HEK293 (cell line): ENCODE results near the gene CDC14A.

Experiments
- GLI2 ChIP-seq: fragments of 450-650 bp; formaldehyde crosslinking; IDR thresholded peaks from 2 replicates; pipeline ENCODE4; 2017; ENCODE audit warnings: missing biosample characterization, missing genetic modification characterization, low read depth, borderline replicate concordance
- GLIS1 ChIP-seq: fragments of 450-650 bp; formaldehyde crosslinking; IDR thresholded peaks from 2 replicates; pipeline ENCODE4 v1.5.1; 2016; ENCODE audit warnings: missing biosample characterization, missing genetic modification characterization
- HOXC10 ChIP-seq: sonication (generic); formaldehyde crosslinking; IDR thresholded peaks from 2 replicates; pipeline ENCODE4 v1.8.1; 2023; ENCODE audit warnings: mild to moderate bottlenecking, missing genetic modification reagents
- HOXD13 ChIP-seq: sonication (generic); formaldehyde crosslinking; IDR thresholded peaks from 2 replicates; pipeline ENCODE4 v1.8.0; 2022; ENCODE audit warnings: missing genetic modification reagents, borderline replicate concordance
- KLF9 ChIP-seq: fragments of 450-650 bp; formaldehyde crosslinking; IDR thresholded peaks from 2 replicates; pipeline ENCODE4 v1.5.1; 2016; ENCODE audit warnings: missing biosample characterization, missing genetic modification characterization, low read depth
- MYNN ChIP-seq: fragments of 450-650 bp; formaldehyde crosslinking; IDR thresholded peaks from 2 replicates; pipeline ENCODE4 v1.5.1; 2016; ENCODE audit warnings: missing biosample characterization, missing genetic modification characterization, borderline replicate concordance
- PATZ1 ChIP-seq: fragments of 450-650 bp; formaldehyde crosslinking; IDR thresholded peaks from 2 replicates; pipeline ENCODE4 v1.5.1; 2016; ENCODE audit warnings: missing biosample characterization, missing genetic modification characterization
- REPIN1 ChIP-seq: fragments of 450-650 bp; formaldehyde crosslinking; IDR thresholded peaks from 2 replicates; pipeline ENCODE4 v1.5.1; 2017; ENCODE audit warnings: missing biosample characterization, missing genetic modification characterization, low read depth
- SETDB1 ChIP-seq: IDR thresholded peaks from one replicate; pipeline ENCODE4 v1.6.1; 2017; ENCODE audit warnings: mild to moderate bottlenecking, low read length, moderate library complexity, mixed read lengths; ENCODE audit not compliant: insufficient read length
- TSHZ1 ChIP-seq: fragments of 450-650 bp; formaldehyde crosslinking; IDR thresholded peaks from 2 replicates; pipeline ENCODE4 v1.5.1; 2016; ENCODE audit warnings: missing biosample characterization, missing genetic modification characterization, borderline replicate concordance
- YY2 ChIP-seq: fragments of 450-650 bp; formaldehyde crosslinking; IDR thresholded peaks from 2 replicates; pipeline ENCODE4 v1.5.1; 2016; ENCODE audit warnings: missing biosample characterization, missing genetic modification characterization
- ZBTB17 ChIP-seq: fragments of 450-650 bp; formaldehyde crosslinking; IDR thresholded peaks from 2 replicates; pipeline ENCODE4 v1.5.1; 2016; ENCODE audit warnings: missing biosample characterization, missing genetic modification characterization
- ZBTB7A ChIP-seq: fragments of 450-650 bp; formaldehyde crosslinking; IDR thresholded peaks from 2 replicates; pipeline ENCODE4 v1.5.1; 2016; ENCODE audit warnings: low read depth, missing biosample characterization, missing genetic modification characterization
- ZNF10 ChIP-seq: fragments of 450-650 bp; formaldehyde crosslinking; IDR thresholded peaks from 2 replicates; pipeline ENCODE4 v1.5.1; 2017; ENCODE audit warnings: missing biosample characterization, missing genetic modification characterization
- ZNF133 ChIP-seq: fragments of 450-650 bp; formaldehyde crosslinking; IDR thresholded peaks from 2 replicates; pipeline ENCODE4 v1.5.1; 2016; ENCODE audit warnings: missing biosample characterization, missing genetic modification characterization
- ZNF140 ChIP-seq: fragments of 450-650 bp; formaldehyde crosslinking; IDR thresholded peaks from 2 replicates; pipeline ENCODE4 v1.5.1; 2016; ENCODE audit warnings: missing biosample characterization, missing genetic modification characterization
- ZNF155 ChIP-seq: fragments of 450-650 bp; formaldehyde crosslinking; IDR thresholded peaks from 2 replicates; pipeline ENCODE4 v1.5.1; 2016; ENCODE audit warnings: missing biosample characterization, missing genetic modification characterization
- ZNF174 ChIP-seq: fragments of 450-650 bp; formaldehyde crosslinking; IDR thresholded peaks from 2 replicates; pipeline ENCODE4 v1.5.0; 2017; ENCODE audit warnings: missing biosample characterization, mild to moderate bottlenecking, missing genetic modification characterization
- ZNF214 ChIP-seq: fragments of 450-650 bp; formaldehyde crosslinking; IDR thresholded peaks from 2 replicates; pipeline ENCODE4 v1.5.1; 2017; ENCODE audit warnings: missing biosample characterization, mild to moderate bottlenecking, missing genetic modification characterization, borderline replicate concordance
- ZNF248 ChIP-seq: fragments of 450-650 bp; formaldehyde crosslinking; IDR thresholded peaks from 2 replicates; pipeline ENCODE4 v1.5.1; 2017; ENCODE audit warnings: missing biosample characterization, missing genetic modification characterization
- ZNF398 ChIP-seq: fragments of 450-650 bp; formaldehyde crosslinking; IDR thresholded peaks from 2 replicates; pipeline ENCODE4 v1.5.1; 2017; ENCODE audit warnings: missing biosample characterization, missing genetic modification characterization
- ZNF423 ChIP-seq: fragments of 450-650 bp; formaldehyde crosslinking; IDR thresholded peaks from 2 replicates; pipeline ENCODE4 v1.5.1; 2016; ENCODE audit warnings: missing biosample characterization, missing genetic modification characterization
- ZNF580 ChIP-seq: fragments of 450-650 bp; formaldehyde crosslinking; IDR thresholded peaks from 2 replicates; pipeline ENCODE4 v1.5.1; 2016; ENCODE audit warnings: missing biosample characterization, missing genetic modification characterization
- ZNF645 ChIP-seq: fragments of 450-650 bp; formaldehyde crosslinking; IDR thresholded peaks from 2 replicates; pipeline ENCODE4; 2016; ENCODE audit warnings: missing biosample characterization, missing genetic modification characterization
- ZNF660 ChIP-seq: fragments of 450-650 bp; IDR thresholded peaks from 2 replicates; pipeline ENCODE4 v1.5.1; 2018; ENCODE audit warnings: missing biosample characterization, mild to moderate bottlenecking, missing genetic modification characterization
- ZNF677 ChIP-seq: fragments of 450-650 bp; IDR thresholded peaks from 2 replicates; pipeline ENCODE4 v1.5.0; 2018; ENCODE audit warnings: missing biosample characterization, mild to moderate bottlenecking, missing genetic modification characterization, moderate library complexity
- ZNF76 ChIP-seq: fragments of 450-650 bp; formaldehyde crosslinking; IDR thresholded peaks from 2 replicates; pipeline ENCODE4; 2016; ENCODE audit warnings: low read depth, missing biosample characterization, missing genetic modification characterization, borderline replicate concordance
- ZNF837 ChIP-seq: fragments of 450-650 bp; formaldehyde crosslinking; IDR thresholded peaks from 2 replicates; pipeline ENCODE4 v1.5.1; 2016; ENCODE audit warnings: missing biosample characterization, missing genetic modification characterization
- ZNF843 ChIP-seq: fragments of 450-650 bp; formaldehyde crosslinking; IDR thresholded peaks from 2 replicates; pipeline ENCODE4 v1.5.1; 2016; ENCODE audit warnings: missing biosample characterization, missing genetic modification characterization
- ZSCAN5A ChIP-seq: fragments of 450-650 bp; formaldehyde crosslinking; IDR thresholded peaks from 2 replicates; pipeline ENCODE4 v1.5.1; 2016; ENCODE audit warnings: missing biosample characterization, missing genetic modification characterization

CDC14A gene

GRCh38 chr1:100352267-100353070 is at the start of gene CDC14A (continued):
- 0 out of 2 replicates have a peak, but pooled peaks have one; percentile 43 for TF ChIP-seq TSHZ1 (tag by site-specific recombination)
- TF ChIP-seq YY2 (tag by site-specific recombination), result peak; percentile 22; the same call in 1 of the 2 replicates
- no peak for TF ChIP-seq REPIN1 (tag by site-specific recombination)
- peak; percentile 18 for TF ChIP-seq ZNF76 (tag by site-specific recombination)
- peak; percentile 70 for TF ChIP-seq KLF9
- no peak for TF ChIP-seq ZNF214
- TF ChIP-seq ZNF398, result peak; percentile 98
- TF ChIP-seq ZSCAN5A (tag by site-specific recombination), result no peak
- TF ChIP-seq PATZ1 (tag by site-specific recombination), result peak; percentile 84; the same call in 1 of the 2 replicates
- 0 out of 2 replicates have a peak, but pooled peaks have one; percentile 12 for TF ChIP-seq ZBTB17 (tag by site-specific recombination)
- TF ChIP-seq ZNF140 (tag by site-specific recombination), result no peak
- no peak for TF ChIP-seq ZNF133
- no peak for TF ChIP-seq ZNF843 (tag by site-specific recombination)
- TF ChIP-seq ZNF155 (tag by site-specific recombination), result no peak
- no peak for TF ChIP-seq ZNF423 (tag by site-specific recombination)
- no peak for TF ChIP-seq ZNF677 (tag by site-specific recombination)
- peak; percentile 100 for TF ChIP-seq MYNN (tag by site-specific recombination)
- no peak for TF ChIP-seq HOXC10 (CRISPR knock-in tag)
- TF ChIP-seq ZBTB7A (tag by site-specific recombination), result 0 out of 2 replicates have a peak, but pooled peaks have one; percentile 12
- TF ChIP-seq ZNF660 (tag by site-specific recombination), result no peak
- peak; percentile 63; the same call in 1 of the 2 replicates for TF ChIP-seq ZNF10 (tag by site-specific recombination)
- no peak for TF ChIP-seq ZNF248 (tag by site-specific recombination)
- no peak for TF ChIP-seq ZNF645 (tag by site-specific recombination)
- TF ChIP-seq ZNF837 (tag by site-specific recombination), result no peak
- no peak for TF ChIP-seq ZNF580 (tag by site-specific recombination)
- no peak for TF ChIP-seq SETDB1
- TF ChIP-seq HOXD13 (CRISPR knock-in tag), result no peak
- TF ChIP-seq GLIS1, result peak; percentile 34; the same call in 1 of the 2 replicates
- TF ChIP-seq ZNF174 (tag by site-specific recombination), result no peak
- no peak for TF ChIP-seq GLI2 (tag by site-specific recombination)
